DND-41 (cell line): Measurements from ENCODE around the gene TBC1D22A.

Experiments used
- CTCF ChIP-seq: IDR thresholded peaks from 2 replicates; pipeline ENCODE4 v1.5.1; 2012; ENCODE audit warnings: borderline replicate concordance, low read length, moderate library complexity, mild to moderate bottlenecking; ENCODE audit not compliant: poor library complexity, severe bottlenecking; ENCODE audit errors: extremely low read depth
- EZH2 ChIP-seq: IDR thresholded peaks from 3 replicates; pipeline ENCODE4 v1.6.1; 2012; ENCODE audit warnings: borderline replicate concordance, low read depth, mild to moderate bottlenecking, moderate library complexity, low read length, inconsistent platforms; ENCODE audit not compliant: severe bottlenecking

GRCh38 chr22:47066616-47066905, 304.1 kb downstream of the TBC1D22A start:
- TF ChIP-seq CTCF, result no peak
- no peak for TF ChIP-seq EZH2
